GM18907 (cell line): Measurements from ENCODE around the gene EFCAB14.
A peak's percentile ranks its signal among the peaks of the same experiment; 100 is the strongest.
"Not testable (repeated sequence)": the region's sequence is repeated elsewhere in the genome, so short reads cannot be mapped to it uniquely, and the experiment has no call there.

Experiments used
- ATAC-seq: cut with Tn5 transposase; IDR thresholded peaks from one replicate; pipeline ENCODE4 v1.9.1; 2021; ENCODE audit warnings: mild to moderate bottlenecking, moderate library complexity; ENCODE audit not compliant: unreplicated experiment

EFCAB14 gene

DNA sequence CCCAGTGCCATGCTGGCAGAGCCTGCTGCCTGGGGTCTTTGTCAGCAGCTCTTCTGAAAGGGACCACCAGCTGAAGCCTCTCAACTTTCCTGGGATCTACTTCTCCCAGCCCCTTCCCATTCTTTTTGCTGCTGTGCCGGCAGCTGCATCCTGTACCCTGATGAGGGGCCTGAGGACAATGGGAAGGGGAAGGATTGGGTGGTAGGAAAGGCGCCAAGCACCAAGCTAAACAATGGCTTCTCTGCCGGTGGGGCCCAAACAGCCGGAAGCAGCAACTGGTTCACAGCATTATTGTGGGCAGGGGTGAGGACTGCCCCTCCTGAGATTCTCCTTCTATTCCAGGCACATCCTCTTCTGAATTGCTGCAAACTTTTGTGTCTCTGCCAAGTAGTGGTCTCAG lies 5.0 kb upstream of the EFCAB14 start:
- ATAC-seq: no peak

DNA sequence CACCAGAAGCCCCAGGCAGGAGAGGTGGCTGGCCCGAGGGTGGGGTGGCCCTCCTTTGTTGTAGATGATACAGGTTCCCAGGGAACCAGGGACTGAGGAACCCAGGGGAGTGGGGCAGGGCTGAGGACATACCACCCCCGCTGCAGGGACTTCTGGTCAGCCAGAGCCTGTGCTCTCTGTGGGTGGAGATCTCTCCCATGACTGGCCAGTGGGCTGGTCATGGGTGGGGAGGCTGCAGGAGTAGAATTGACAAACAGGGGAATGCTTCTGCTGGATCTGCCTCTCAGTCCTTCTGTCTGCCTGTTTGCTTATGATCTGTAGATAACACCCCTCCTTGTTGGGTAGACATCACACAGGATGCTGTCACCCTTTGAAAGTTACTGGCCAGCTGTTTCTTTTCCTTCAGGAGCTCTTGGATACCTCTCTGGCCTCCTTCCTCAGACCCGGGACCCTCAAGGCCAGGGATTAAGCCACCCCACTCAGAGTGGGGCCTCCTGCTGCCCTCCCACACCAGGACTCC lies 2.8 kb upstream of the EFCAB14 start:
- ATAC-seq: no peak

DNA sequence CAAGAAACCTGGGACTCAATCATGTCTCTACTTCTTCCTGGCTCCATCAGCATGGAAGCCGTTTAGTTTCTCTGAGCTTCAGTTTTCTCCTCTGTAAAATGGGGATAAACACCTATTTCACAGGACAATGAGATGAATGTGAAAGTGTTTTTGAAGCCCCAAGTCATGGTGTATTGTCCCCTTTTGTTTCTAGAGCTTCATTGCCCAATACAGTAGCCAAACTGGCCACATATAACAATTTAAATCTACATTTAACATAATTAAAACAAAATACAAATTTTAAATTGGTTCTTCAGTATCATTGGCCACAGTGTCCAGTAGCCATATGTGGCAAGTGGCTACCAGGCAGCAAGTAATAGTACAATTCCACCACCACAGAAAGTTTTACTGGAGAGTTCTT lies 2.3 kb upstream of the EFCAB14 start:
- no peak for ATAC-seq

DNA sequence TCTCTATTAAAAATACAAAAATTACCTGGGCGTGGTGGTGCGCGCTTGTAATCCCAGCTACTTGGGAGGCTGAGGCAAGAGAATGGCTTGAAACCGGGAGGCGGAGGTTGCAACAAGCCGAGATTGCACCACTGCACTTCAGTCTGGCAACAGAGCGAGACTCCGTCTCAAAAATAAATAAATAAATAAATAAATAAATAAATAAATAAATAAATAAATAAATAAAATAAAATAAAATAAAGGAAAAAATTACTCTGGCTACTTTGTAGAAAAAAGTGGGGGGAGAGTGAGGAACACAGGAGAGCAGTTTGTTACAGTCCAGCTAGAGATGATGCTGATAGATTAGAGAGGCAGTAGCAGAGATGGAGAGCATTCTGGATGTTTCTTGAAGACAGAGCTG lies 1.4 kb upstream of the EFCAB14 start:
- ATAC-seq: not testable (repeated sequence)

DNA sequence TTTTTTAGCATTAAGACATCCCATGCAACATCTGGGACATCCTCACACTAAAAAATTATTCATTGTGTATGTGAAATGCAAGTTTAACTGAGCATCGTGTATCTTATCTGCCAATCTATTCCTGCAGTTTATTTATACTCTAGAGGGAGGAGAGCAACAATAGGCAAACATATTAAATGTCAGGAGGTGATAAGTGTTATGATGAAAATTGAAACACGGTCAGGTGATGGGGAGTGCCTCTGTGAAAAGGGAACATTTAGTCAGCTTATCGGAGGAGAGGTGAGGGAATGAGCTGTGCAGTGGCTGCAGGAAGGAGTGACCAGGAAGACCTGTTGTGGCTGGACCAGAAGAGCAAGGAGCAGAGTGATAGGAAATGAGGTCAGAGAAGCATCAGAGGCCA lies 775 bp upstream of the EFCAB14 start:
- no peak for ATAC-seq

DNA sequence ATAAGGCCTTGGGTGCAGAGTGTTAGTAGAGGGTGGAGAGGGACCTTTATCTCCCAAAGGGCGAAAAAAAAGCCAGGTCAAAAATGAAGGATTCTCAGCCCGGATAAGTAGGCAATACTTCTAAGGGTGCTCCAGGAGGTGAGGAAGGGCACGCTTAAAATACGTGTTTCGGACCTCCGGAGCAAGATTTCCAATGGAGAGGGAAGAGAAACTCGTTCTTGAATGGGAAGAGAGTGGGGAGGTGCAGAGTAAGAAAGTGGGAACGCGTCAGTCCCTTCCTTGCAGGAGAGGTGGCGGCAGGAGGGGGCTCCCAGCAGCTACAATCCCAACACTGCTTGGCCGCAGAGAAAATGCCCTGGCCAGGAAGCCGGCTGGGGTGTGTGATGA lies 581 bp downstream of the EFCAB14 start:
- ATAC-seq: peak; percentile 19

DNA sequence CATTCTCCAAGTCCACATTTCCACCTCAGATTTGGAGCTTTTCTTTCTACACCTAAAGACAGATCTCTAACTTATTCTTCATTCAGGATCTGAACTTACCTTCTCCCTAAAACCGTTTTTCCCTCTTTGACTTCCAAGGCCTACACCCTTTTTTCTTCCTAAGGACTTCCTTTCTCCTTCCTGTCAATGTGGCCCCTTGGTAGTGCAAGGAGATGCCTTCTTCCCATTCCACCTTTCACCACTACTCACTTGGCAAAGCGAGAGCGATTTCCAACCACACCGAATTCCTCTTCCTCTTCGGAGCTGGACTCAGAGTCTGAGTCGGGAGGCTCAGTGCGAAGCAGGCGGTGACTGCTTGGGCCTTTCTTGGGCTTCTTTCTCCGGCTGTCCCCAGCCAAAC lies 1.3 kb downstream of the EFCAB14 start:
- no peak for ATAC-seq

DNA sequence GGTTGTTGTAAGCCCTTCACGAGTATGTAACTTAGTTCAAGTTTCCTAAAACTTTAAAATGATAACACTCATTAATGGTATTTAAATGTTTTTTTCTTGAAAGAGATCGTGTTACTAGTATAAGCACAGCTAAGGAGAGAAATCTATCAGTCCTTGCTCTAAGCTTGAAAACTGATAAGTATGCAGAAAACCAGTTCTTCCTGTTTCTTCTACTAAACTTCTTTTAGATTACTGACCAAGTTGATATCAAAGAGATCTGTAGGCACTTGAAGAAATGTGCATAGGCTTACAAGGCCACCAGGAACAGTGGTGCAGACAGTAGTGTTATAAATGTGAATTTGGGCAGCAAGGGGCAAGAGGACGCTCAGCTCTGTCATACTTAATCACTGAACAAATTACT lies 3.9 kb downstream of the EFCAB14 start:
- ATAC-seq: no peak

DNA sequence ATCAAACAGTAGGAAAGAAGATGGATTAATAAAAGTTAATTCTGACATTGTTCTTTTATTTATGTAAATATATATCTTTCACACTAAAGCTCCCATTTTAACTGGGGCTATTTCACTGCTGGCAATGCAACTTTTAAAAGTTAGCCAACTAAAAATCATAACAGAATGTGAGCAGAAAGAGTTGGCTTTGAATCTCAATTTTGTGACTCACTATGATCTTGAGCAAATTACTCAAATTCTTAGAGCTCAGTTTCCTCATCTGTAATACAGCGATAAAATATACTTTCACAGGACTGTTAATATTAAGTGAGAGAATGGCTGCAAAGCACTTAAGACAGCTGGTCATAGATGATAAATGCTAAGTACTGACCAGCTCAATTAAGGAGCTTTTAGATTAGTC lies 10.8 kb downstream of the EFCAB14 start:
- ATAC-seq: no peak

DNA sequence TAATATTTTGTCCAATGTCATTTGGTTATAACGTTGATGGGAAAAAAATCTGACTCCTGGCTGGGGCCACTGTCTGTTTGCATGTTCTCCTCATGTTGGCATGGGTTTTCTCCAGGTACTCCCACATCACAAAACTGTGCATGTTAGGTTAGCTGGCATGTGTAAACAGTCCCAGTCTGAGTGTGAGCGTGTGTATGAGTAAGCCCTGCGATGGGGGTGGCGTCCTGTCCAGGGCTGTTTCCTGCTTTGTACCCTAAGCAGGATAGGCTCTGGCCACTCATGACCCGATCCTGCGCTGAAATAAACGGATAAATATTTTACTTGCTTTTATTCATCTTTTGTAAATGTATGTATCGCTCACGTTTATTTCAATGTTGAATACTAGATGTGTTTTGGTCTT lies 13.5 kb downstream of the EFCAB14 start:
- no peak for ATAC-seq

DNA sequence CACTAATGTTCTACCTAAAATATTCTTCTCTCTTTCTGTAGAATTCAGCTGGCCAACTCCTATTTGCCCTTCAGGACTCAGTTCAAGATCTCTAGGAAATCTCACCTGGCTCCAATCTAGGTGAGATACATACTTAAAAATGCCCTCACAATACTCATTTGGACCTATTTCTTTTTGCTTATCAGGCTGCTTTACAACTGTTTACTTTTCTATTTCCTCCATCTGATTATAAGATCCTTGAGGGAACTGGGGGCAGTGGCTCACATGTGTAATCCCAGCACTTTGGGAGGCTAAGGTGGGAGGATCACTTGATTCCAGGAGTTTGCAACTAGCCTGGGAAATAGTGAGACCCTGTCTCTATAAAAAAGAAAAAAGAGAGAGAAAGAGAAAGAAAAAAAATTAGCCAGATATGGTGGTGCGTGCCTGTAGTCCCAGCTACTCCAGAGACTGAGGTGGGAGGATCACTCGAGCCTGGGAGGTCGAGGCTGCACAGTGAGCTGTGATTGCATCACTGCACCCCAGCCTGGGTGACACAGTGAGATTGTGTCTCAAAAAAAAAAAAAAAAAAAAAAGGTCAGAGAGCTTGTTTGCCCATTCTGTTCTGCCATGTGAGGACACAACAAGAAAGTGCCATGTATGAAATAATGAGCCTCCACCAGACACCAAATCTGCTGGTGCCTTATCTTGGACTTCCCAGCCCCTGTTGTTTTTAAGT lies 14.8 kb downstream of the EFCAB14 start:
- no peak for ATAC-seq

DNA sequence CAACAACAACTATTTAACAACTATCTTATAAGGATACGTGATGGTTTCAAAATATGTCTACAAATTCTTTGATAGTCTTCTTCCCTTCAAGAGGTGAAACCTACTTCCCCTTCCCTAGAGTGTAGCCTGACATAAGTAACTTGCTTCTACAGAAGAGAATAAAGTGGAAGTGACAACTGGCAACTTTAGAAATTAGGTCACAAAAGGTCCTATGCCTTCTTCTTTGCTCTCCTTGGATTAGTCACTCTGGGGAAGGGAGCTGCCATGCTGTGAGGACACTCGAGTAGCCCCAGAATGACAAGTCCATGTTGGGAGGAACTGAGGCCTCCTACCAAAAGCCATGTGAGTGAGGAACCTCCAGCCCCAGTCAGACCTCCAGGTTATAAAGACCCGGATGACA lies 19.2 kb downstream of the EFCAB14 start:
- no peak for ATAC-seq

DNA sequence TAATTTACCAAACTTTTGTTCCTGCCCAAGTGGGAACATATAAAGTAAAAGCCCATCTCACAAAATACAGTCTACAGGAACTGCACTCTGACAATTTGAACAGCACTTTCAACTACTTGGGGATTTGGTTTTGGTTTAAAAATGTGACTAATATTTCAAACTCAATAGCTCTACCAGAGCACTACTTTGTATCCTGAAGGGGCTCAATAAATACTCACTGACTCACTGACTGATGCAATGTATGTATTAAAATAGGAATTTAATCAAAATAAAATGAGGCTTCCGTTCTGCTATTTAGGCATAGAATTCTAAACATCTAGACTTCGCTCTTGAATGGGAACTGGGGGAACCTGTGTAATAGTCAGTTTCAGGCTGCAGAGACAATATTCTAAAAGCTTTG lies 21.9 kb downstream of the EFCAB14 start:
- no peak for ATAC-seq

DNA sequence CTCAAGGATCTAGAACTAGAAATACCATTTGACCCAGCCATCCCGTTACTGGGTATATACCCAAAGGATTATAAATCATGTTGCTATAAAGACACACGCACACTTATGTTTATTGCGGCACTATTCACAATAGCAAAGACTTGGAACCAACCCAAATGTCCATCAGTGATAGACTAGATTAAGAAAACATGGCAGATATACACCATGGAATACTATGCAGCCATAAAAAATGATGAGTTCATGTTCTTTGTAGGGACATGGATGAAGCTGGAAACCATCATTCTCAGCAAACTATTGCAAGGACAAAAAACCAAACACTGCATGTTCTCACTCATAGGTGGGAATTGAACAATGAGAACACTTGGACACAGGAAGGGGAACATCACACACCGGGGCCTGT lies 24.2 kb downstream of the EFCAB14 start:
- not testable (repeated sequence) for ATAC-seq

DNA sequence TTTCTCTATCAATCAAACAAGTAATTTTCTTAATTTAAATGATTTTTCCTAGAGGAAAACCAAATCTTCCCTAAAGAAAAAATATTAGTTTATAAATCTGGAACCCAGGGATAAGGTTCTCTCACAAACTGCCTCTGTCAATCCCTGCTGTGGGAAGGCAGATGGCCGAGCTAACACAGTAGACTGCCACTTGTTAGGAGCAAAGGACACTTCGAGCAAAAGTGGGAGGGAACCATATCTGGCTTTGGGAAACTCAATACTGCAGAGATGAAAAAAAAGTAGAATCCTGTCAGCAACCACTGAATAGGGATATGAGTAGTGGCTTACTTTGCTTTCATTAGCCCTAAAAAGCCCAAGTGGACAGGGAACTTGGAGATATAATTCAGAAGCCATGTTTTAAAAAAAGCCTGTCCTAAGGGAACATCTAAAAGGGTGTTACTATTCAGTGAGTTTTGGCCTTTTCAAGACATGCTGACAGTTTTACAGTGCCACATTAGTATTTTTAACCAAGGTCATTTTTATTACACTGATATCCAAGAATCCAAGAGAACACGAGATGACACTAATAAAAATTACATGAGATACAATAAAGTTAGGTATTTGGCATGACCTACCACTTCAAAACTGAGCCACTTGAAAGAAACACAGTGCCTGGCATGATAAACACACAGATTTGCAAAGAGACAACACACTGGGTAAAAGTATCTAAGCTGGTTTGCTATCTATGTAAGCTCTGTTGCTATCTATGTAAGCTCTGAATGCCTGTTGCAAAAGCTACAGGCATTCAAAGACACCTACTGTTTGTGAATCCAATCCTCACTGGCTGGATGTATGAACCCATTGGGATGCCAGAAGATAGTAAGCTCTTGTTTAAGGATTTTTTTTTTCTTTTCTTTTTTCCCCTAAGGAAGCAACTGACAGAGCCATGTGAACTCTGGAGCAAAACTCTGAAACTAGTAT lies 25.8 kb downstream of the EFCAB14 start:
- ATAC-seq: no peak

DNA sequence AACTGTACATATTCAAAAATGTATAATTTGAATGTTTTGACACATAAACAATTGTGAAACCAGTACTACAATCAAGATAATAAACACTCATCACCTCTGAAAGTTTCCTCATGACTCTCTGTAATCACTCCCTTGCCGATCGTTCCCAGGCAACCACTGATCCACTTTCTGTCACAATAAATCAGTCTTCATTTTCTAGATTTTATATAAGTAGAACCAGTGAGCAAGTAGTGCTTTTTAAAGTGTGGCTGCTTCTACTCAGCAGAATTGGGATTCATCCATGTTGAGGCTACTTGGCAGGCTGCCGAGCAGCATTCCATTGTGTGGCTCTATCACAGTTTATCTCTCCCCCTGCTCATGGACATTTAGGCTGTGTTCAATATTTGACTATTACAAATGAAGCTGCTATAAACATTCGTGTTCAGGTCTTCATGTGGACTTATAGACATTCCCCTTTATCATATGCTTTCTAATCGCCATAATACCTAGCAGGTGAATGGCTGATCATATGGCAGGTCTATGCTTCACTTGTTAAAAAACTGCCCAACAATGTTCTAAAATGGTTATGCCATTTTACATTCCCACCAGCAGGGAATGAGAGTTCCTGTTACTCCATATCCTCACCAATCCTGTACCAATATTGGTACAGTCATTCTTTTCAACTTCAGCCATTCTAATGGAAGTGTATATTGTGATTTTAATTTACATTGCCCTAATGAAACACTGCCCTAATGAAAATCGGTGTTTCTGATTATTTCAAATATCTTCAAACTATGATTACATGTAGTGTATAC lies 26.7 kb downstream of the EFCAB14 start:
- ATAC-seq: no peak

DNA sequence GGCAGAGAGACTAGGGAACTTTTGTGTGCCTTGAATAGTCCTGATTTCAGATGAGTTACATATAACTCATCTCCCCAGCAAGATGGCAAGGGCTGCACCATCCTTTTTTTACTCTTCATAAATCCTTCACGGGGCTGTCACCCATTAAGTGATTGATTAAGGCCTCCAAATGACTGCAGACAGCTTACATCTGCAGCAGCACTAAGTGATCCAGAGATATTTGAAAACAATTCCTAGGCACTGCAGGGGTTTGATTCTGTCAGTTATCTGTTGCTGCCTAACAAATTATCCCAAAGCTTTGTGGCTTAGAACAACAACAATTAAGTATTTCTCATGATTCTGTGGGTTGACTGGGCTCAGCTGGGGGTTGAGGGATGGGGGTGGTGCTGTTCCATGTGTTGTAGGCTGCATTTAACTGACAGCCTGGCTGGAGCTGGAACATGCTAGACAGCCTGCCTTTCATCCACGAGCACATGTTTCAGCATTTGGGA lies 27.9 kb downstream of the EFCAB14 start:
- ATAC-seq: no peak

DNA sequence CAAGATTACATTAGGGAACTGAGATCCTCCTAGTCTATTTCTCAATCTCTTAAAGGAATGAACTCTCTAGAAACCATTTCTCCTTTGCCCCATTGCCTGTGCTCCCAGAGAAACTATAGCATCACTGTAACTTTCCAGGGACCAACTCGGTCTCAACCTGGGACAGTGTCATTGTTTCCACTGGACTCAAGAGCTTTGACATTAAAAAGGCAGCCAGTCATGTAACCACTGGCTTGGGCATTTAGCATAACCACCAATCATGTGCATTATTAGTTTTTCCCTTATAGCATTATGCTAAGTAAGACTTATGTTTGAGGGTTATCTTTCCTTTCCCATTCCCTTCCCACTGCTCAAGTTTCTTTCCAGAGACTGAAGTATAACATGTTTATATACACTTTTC lies 29.0 kb downstream of the EFCAB14 start:
- no peak for ATAC-seq

DNA sequence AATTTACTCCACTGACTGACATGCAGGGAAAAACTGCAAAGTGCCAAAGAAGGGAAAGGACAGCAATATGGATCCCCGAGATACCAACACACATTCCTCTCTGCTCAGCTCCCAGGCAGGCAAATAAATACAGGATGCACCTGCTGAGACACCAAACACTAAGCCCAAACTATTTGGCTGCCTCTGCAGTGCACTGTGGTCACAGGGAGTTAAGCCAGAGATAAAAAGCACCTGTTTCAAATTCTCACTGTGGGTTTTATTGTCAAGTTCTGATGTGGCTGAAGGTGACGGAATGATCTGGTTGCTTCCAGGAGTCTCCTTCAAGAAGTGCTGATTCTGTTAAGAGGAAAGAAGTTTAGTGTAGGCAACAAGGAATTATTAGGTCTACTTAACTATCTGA lies 29.6 kb downstream of the EFCAB14 start:
- ATAC-seq: no peak

DNA sequence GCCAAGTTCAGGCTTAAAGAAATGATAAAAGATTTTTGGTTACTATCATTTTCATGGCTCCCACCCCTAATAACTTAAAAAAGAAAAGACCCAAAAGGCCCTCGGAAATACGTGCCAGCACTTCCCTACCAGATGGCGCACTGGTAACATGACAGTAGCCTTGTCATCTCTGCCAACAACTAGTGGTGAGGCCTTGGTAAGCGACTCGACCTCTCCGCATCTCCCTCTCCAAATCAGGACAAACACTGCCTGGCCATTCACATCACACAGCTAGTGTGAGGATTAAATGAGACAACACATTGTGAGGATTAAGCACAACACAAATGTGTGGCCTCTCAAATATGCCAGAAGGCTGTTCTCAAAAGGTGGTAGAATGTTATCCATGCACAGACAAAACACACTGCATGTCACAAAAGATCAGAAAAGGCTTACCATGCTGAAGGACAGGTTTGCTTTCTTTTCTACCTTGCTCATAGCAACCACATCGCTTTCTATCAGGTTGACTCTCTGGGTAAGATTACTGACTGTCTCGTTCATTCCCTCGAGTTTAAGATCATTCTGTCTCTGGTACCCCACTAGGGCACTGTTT lies 30.9 kb downstream of the EFCAB14 start:
- ATAC-seq: no peak
